HUDEP-2 (cell line): ENCODE measurements around the gene MXRA8.
A peak's percentile ranks its signal among the peaks of the same experiment; 100 is the strongest.

ENCODE experiments used
- DNase-seq, 76 experiments: peaks; one replicate each; lab custom pipeline; 2025; ENCODE audit not compliant: unreplicated experiment in 76 of 76; lab: John Stamatoyannopoulos, UW

Gene MXRA8

DNA sequence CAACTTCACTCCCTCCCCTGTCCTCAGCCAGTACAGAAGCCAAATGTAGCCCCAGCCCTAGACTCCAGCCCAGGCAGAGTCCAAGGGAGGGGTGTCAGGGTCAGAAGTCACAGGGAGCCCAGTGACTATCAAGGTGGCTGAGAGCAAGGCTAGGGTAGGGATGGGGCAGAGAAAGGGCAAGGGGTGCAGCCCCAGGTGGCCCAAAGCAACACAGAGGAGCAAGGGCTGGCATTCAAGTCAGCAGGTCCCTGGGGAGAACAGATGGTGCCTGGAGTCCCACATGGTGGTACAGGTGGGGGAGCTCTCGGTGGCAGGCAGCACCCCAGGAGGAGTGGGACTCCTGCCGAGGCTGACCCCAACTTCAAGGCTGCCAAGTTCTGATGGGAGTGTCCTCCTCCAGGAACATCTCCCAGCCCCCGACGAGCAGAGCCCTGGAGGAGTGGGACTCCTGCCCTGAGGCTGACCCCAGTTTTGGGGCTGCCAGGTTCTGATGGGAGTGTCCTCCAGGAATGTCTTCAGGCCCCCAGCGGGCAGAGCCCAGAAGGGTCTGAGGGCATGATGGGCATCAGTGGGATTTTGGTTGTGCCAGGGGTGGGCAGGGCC is 5.5 kb downstream of the MXRA8 start:
- no peak for DNase-seq

DNA sequence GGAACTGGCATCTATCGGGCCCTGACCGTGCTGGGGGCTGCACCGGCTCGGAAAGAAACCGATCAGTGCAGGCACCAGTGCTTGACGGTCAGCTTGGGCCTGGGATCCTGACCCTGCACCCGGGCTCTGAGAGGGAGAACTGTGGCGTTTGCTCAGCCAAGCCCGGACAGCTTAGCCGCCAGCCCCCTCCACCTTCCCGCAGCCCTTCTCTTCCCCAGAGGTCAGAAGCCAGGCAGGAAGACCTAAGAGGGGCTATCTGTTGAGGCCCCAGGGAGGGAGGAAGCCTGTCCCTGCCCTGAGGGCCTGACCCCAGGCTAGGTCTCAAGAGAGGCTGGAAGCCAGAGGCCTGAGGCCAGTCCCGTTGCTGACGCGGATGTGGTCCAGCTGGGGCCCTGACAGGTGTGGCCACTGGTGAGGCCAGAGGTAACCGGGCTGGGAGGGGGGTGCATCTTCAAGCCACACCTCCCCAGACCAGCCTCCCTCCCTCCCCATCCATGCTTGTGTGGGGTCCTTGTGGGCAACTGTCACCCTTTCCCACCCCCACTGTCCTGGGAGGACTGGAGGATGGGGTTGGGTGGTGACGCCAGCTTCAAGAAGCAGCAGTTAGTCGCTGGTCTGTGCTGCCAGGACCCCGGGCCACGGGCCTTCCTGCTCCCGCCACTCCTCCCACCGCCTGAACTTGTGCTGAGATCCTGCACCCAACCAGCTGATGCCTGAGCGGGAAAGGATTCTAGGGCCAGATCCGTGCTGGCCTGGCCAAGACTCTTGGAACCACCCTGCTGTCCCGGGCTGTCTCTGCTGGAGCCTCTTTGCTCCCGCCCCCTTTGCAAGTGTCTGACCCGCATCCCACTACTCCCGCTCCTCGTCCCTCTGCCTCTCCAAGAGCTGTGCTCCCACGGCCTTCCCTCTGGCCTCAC is 6.6 kb downstream of the MXRA8 start:
- DNase-seq, result no peak

DNA sequence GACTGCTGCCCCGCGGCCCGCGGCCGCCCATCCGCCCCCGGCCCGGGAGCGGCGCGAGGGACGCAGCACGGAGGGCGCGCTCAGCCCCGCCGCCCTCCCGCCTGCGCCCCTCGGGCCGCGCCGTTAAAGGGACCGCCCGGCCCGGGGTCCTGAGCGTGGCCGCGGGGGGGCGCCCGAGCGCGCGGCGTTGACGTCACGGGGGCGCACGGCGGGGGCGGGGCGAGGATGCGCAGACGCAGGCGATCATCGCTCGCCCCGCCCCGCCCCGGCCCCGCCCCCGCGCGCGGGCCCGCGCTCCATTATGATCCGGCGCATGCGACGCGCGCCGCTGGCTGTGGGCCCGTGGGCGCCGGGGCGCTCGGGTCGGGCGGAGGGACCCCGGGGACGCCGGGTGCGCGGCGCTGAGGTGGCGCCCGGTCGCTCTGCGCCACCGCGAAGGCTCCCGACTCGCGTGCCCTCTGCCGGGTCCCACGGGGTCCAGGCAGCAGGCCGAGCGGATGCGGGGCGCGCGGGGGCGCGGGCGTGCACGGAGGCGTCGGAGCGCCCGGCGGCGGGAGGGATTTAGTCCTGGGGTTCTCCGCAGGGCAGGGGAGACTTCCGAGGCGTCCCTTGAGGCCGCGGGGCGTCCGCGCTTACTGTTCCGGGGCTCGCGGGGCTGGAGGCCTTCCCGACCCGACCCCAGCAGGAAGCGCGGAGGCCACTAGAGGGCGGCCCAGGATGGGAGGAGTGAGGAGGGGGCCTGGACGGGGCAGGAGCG is 8.9 kb downstream of the MXRA8 start, which contains the start of gene DVL1:
Gene DVL1 (minus strand): TSS at position 163 of the 757 bp plus-strand sequence. CDS start 353 bp downstream, outside the sequence.
- peak in 47 of 76 experiments; percentile 11 to 62 (median 37) for DNase-seq

DNA sequence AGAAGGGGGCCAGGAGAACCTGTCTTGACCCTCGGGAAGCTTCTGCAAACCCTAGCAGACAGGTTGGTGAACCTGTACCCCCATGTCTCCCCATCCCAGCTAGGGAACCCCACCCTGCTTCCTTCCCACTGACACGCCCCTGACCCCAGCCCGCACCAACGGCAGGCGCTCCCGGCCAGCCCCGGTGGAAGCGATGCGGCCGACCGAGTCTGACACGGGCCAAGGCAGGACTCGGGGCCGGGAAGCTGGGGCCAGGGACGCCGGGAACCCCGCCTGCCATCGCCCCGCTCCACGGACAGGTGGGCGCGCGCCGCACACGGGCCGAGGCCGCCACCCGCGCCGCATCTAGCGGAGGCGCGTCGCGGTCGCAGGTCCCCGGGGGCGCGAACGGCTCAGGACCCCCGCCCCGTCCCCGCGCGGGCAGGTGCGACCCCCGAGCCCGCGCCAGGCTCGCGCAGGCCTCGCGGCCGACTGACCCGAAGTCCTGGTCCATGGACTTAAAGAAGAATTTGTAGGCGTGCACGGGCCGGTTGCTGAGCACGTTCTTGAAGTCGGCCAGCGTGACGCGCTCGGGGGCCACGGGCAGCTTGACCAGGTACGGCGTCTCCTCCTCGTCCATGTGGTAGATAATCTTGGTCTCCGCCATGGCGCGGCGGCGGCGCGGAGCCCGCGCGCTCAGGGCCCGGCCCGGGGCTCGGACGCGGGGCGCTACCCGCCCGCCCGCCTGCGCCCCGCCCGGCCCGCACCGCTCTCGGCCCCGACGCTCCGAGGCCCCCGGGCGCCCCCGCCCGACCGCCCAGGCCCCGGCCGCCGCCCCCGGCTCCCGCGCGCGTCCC is 9.7 kb downstream of the MXRA8 start:
- peak in 4 of 76 experiments; percentile 17 to 43 (median 28) for DNase-seq

DNA sequence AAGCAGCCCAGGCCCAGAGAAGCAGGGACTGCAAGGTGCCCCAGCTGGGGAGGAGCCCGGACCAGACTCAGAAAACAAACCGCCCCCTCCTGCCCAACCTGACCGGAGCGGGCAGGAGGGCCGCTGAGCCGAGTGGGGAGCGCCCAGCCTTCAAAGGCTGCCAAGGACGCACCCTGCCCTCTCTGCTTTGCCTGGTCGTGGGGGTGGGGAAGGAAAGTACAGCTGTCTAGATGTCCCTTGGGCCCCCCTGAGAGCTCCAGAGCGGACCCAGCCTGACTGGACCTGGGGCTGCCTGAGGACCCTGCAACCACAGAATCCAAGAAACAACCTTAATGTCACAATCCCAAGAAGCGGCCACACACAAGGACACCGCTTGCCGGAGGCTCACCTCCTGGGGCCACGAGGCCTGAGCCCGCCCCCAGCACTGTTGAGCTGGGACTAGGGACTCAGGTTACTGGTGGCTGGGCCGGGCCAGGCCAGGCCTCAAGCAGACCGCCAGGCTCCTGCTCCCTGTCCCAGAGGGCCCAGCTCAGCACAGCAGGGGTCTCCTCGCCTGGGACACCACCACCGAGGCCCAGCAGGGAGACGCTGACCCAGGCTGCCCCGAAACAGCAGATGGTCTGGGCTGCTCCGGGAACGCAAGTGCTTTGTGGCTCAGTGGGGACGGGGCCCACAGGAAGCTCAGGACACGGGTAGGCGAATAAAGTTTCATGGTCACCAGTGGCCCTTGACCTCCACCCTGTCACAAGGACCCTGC is 10.5 kb downstream of the MXRA8 start:
- DNase-seq, result peak in 69 of 76 experiments; percentile 23 to 76 (median 57)

DNA sequence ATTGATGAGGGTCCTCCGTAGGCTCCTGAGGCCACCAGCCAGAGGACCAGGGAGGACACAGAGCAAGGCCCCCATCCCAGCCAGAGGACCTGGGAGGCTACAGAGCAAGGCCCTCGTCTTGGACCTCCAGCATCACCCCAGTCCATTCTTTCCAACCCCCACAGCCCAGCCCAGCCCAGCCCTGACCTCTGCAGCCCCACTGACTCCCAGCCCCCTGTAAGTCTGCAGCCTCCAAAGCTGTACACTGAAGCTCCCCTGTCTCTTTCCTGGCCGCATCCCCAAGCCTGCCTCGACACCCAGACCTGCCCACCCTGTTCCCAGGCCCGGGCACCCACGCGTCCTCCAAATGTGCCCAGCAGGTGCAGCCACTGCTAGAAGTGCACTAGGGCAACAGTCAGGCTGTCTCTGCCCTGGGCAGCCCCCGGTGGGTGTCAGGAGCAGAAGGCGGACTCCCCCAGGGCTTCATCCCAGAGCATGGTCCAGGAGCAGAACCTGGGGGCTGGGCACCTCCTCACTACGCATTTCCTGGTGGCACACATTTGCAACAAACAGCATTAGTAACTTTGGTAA is 11.2 kb downstream of the MXRA8 start:
- no peak for DNase-seq

DNA sequence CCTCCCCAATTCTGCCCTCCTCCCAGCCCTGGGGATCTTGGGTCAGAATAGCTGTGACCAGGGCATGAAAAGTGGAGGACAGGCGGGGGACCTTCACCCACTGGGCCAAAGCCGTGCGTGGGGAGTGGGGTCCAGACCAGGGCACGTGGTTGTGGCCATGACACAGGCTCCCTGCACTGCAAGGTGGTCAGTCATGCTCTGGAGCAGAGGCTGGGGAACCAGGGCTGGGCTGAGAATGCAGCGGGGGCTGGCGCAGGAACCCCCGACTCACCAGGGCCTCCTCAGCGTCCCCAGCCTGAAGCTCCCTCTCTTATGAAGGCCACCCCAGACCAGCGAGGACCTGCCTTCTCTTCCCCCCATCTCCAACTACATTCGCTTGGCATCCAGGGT is 11.9 kb downstream of the MXRA8 start:
- DNase-seq, result no peak

DNA sequence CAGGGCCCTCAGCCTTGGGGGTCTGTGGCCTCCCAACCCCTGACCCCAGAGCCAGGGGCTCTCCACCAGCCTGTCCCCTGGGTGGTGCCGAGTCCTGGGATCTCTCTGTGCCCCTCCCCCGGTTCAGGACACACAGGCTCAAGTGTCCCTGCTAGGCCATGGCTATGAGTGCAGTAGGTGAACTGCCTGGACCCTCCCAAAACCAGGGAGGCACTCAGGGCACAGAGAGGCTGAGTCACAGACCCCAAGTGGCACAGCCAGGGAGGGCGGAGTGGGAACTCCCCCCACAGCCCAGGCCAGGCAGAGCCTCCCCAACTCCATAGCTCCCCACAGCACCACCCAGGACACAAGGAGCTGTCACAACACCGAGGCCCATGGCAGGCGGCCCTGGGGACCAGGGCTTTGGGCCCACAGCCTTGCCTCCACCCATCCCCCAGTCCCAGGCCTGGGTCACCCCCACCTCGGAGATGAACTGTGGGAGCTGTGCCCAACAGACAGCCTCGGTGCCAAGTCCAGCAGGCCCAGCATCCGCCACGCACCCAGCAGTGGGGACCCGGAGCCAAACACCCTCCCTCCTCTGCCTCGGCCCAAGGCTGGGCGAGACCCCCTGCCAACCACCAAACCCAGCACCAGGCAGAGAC is 12.4 kb downstream of the MXRA8 start:
- DNase-seq, result no peak

DNA sequence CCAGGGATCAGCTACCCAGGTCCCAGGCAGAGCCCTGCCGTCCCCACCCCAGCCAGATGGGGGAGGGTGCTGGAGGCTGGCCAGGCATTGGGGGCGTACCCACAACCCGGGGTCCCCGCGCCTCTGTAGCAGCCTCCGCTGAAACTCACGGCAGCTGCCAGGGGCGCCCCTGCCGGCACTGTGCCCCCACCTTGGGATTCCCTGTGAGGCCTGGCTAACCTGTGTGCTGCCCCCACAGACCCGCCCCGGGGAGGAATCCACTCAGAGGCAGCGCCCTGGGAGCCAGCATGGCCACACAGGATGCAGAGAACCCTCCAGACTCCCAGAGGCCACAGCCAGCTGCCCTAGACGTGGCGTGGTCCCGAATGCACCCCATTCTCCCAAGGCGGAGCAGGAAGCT is 13.0 kb downstream of the MXRA8 start:
- DNase-seq, result no peak

DNA sequence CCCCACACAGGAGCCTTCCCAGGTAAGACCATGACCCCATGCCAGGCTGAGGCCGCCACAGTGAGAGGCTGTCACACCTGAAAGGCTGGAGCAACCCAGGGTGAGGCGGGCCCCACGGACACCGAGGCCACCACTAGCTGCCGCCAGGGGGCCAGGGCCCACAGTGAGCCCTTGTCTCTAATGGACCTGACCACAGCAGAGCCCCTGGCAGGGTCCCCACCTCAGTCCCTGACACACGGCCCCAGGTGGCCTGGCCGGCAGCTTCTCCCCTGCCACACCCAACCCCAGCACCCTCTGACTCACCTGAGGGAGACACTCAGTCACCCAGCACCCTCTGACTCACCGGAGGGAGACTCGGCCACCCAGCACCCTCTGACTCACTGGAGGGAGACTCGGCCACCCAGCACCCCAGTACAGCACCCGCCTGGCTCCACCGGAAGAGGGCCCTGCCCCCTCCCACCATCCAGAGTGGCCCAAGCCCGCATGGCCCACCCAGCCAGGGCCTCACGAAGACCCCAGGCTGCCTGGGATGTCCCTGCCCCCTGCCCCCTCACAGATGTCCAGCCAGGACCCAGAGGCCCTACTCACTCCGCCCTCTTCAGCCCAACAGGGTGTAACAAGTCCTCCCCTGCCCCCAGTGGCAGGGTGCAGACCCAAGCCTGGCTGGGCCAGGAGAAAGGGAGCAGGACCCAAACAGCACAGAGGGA is 13.5 kb downstream of the MXRA8 start:
- DNase-seq, result peak in 15 of 76 experiments; percentile 17 to 53 (median 31)

DNA sequence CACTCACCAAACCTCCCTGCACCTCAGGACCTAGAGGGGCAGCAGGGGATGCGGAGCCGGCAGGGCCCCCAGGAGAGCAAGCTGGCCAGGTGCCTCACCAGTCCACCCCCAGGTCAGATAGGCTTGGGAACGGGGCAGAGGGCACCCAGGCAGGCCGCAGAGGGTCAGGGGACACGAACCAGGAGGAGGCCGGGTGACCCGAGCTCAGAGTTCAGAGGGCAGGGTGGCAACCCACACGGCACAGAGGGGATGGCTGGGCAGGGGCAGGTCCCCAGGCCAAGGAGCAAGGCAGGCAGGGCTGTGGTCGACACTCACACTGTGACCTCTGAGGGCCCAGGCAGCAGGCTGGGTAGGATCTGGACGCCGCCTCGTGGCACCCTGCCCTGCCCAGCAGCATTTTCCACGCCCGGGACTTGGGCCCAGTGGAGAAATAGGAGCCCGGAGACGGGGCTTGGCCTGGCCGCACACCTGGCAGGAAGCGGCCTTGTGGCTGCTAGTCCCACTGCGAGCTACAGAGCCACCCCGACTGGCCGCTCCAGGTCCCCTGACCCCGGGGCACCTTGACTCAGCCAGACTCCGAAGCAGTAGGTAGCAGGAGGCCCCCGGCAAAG is 14.4 kb downstream of the MXRA8 start:
- DNase-seq, result no peak

DNA sequence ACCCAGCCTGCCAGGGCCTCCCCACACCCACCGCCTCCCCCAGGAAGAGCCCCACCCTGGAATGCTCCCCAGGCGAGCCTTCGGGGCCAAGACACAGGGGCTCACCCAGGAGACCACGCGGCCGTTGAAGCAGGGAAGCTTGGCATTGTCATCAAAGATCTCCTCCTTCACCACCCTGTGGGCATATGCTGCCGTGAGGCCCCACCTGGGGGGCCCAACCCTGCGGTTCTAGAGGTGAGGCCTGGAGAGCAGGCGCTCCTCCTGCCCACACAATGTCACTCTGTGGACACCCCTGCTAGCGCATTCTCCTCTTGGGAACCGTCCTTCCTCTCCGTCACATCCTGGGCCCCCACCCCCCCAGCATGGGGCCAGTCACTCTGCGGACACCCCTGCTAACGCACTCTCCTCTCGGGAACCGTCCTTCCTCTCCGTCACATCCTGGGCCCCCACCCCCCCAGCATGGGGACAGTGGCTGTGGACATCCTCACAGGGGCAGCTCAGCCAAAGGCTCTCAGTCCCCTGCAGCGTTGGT is 15.7 kb downstream of the MXRA8 start:
- no peak for DNase-seq

DNA sequence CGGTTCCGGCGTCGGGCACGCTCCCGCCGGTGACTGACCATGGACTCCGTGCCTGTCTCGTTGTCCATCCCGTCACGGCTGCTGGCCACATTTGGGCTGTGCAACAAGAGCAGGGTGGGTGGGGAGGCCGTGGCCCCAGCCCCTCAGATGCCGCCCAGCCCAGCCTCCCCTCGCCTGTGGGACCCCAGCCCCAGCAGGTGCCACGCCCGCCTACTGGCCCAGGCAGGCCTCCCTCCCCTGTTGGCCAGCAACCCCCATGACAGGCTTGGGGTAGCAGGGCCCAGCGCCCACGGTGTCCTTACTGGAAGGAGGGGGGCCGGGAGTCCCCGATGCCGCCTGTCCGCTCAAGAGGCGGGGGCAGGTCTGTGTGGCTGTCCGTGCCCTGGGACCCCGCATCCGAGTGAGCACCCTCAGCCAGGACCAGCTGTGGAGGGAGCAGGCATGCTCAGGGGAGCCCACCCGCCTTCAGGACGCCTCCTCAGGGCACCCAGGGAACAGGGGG is 16.2 kb downstream of the MXRA8 start:
- no peak for DNase-seq

DNA sequence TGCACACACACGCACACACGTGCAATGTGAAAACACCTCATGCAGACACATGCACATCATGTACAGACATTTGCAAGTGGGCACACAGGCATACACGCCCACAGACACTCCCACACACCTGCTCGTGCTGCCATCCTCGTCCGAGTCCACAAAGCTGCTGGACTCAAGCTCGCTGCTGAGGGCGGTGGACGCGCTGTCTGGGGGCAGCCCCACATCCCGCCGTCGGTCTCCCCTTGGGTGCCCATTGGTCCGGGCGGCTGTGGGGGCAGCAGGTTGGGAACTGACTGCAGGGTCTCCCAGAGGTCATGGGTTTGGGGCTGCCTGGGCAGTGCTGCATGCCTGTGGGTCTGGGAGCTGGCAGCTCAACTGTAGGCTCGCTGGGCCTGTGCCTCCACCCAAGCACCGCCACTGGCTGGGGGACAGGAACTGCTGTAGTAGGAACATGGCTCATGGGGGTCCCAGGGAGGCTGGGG is 16.8 kb downstream of the MXRA8 start:
- DNase-seq, result no peak

DNA sequence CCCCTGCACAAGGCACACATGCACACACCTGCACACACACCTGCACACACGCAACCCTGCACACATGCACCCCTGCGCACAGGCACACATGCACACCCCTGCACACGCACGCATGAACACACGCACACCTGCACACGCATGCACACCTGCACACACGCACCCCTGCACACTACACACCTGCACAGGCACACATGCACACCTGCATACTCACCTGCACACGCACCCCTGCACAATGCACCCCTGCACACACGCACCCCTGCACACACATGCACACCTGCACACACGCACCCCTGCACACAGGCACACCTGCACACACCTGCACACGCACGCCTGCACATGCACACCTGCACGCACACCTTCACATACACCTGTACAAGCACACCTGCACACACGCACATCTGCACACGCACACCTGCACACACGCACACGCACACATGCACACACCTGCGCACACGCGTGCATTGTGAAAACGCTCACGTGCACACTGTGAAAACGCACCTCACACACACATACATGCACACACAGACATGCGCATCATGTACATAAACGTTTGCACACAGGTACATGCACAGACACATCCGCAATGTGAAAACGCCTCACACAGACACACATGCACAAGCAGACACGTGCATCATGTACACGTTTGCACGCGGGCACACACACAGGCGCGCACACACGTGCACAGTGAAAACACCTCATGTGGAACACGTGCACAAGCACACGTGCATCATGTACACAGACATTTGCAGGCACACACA is 17.4 kb downstream of the MXRA8 start:
- DNase-seq, result no peak

DNA sequence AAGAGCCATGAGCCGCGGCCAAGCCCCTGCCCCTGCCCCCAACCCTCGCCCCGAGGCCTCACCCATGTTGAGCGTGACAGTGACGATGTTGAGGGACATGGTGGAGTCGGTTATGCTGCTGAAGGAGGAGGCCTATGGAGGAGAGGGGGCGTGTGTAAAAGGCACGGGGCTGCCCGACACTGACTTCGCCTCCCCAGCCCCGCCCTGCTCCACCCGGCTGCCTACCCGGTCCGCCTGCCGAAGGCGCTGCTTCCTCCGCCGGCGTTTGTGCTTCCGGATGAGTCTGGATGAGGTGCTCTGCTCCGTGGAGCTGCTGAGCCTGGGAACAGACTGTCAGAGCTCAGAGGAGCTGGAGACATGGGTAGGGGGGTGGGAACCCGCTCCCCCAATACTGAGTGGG is 18.2 kb downstream of the MXRA8 start:
- no peak for DNase-seq

DNA sequence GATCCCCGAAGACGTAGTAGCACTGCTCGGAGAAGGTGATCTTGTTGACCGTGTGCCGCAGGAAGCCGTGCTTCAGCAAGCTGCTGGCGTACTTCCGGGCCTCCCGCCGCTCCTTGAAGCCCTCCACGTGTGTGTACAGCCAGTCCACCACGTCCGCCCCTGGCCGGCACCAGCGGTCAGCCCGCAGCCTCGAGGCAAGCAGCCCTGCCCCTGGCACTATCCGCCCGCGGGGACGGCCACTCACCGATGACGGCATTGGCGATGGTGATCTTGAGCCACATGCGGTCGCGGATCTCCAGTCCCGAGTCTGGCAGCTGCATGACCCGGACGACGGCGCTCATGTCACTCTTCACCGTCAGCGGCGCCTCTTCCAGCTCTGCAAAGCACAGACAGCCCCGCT is 20.1 kb downstream of the MXRA8 start:
- no peak for DNase-seq
